Left ventricle myocardium inferior (tissue), 1 donor: ENCODE results near the gene NDST3. TPM values are rescaled to one million over a fixed set of nuclear protein-coding genes. Genes with fewer than 3 reads are reported as not detected.
A peak's percentile ranks its signal among the peaks of the same experiment; 100 is the strongest.

Source experiments
- DNase-seq: peaks from one replicate; pipeline ENCODE4 v3.0.0-alpha.2; 2020
- H3K27ac ChIP-seq: fragments of 200-600 bp; replicated peaks from 2 replicates; pipeline ENCODE4 v1.8.0; 2021
- H3K27me3 ChIP-seq: fragments of 200-600 bp; 2 replicates; pipeline ENCODE4 v1.8.0; 2021; ENCODE audit warnings: low read depth
- H3K36me3 ChIP-seq: fragments of 200-600 bp; 2 replicates; pipeline ENCODE4 v1.8.0; 2021
- H3K4me1 ChIP-seq: fragments of 200-600 bp; 2 replicates; pipeline ENCODE4 v1.8.0; 2021
- H3K4me3 ChIP-seq: fragments of 200-600 bp; 2 replicates; pipeline ENCODE4 v1.8.0; 2021; ENCODE audit warnings: mild to moderate bottlenecking, moderate library complexity
- H3K9me3 ChIP-seq: fragments of 200-600 bp; replicated peaks from 2 replicates; pipeline ENCODE4 v1.8.0; 2021
- intact Hi-C: fragments of 100-400 bp; cut with micrococcal nuclease; formaldehyde crosslinking; loops from one replicate; pipeline ENCODE4 v1.11.0; 2022
- total RNA-seq: library from RNA; stranded (reverse); fragmentation: NEBNext Ultra II Directional; extraction: Animal tissue kit (Norgen Biotek cat#: 25700); gene quantifications from one replicate; pipeline ENCODE4 v1.2.1, GENCODE V29; 2021
- TF ChIP-seq, protein P1 (sequence below): fragments of 200-600 bp; IDR thresholded peaks from 2 replicates; pipeline ENCODE4 v1.8.0; 2021; ENCODE audit warnings: antibody characterized with exemption, mild to moderate bottlenecking, borderline replicate concordance
- donor health status: DM: no; HTN: yes; CAD: no; lungs with severe emphysema.

The NDST3 gene
- total RNA-seq, 1 donor from 2014 or later, result not detected

DNA sequence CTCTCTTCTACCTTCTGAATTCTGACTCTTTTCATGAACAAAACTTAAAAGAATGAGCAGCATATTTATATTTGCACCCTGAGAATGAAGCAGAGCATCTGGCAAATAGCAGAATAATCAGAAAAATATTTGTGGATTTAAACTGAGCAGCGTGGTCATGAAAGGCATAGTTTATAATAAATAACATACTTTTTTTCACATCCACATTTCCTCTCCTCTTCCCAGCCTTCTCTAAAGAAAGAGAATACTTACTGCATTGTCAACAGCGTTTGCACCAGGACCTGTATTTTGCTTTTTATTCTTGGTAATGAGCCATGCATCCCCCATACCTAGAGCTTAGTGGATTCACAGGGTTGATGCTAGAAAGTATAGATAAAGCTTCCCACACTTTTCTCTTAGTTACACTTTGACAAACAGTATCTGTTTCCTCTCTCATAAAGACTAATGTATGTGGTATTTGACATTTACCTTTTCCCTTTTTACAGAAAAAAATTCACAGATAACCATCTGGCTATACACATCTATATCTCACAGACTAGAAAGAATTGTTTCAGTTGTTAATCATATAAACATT, 187.0 kb downstream of the NDST3 start:
- Histone ChIP-seq H3K27me3 (peaks cover 8% of the 10 kb centered on the region), H3K36me3 (no peaks in the 10 kb centered on the region), H3K4me1 (no peaks in the 10 kb centered on the region), H3K9me3 (no peaks in the 10 kb centered on the region), H3K27ac (no peak overlapping the region), H3K4me3 (no peak overlapping the region)
- DNase-seq, result no peak
- TF ChIP-seq, protein P1, sequence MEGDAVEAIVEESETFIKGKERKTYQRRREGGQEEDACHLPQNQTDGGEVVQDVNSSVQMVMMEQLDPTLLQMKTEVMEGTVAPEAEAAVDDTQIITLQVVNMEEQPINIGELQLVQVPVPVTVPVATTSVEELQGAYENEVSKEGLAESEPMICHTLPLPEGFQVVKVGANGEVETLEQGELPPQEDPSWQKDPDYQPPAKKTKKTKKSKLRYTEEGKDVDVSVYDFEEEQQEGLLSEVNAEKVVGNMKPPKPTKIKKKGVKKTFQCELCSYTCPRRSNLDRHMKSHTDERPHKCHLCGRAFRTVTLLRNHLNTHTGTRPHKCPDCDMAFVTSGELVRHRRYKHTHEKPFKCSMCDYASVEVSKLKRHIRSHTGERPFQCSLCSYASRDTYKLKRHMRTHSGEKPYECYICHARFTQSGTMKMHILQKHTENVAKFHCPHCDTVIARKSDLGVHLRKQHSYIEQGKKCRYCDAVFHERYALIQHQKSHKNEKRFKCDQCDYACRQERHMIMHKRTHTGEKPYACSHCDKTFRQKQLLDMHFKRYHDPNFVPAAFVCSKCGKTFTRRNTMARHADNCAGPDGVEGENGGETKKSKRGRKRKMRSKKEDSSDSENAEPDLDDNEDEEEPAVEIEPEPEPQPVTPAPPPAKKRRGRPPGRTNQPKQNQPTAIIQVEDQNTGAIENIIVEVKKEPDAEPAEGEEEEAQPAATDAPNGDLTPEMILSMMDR, result no peak
- intact Hi-C loops, result no loop called here

DNA sequence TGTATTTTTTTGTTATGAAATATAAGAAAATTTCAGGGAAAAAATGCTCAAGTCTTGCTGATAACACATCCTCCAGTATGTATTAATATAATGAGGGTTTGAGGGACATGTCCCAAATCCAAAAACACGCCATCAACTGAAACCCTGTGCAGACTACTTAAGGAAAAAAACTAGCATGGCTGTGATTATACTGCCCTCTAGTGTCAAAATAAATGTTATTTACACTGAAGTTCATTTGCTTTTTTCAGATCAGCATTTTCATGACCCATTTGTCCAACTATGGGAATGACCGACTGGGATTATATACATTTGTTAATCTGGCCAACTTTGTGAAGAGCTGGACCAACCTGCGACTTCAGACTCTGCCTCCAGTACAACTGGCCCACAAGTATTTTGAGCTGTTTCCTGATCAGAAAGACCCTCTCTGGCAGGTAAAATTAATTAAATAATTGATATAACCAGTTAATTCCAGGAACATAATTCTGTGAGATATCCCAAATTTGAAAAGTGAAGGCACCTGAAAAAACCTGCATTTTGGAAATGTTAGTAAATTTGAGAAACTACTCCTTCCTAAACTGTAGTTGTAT, 190.1 kb downstream of the NDST3 start:
- H3K27ac ChIP-seq, result no peak overlapping the region
- no peak overlapping the region for H3K4me3 ChIP-seq
- no peak for DNase-seq
- TF ChIP-seq, protein P1, result peak; percentile 68
- H3K9me3 ChIP-seq, result no peaks in the 10 kb centered on the region
- H3K4me1 ChIP-seq, result no peaks in the 10 kb centered on the region
- H3K36me3 ChIP-seq, result no peaks in the 10 kb centered on the region
- peaks cover 15% of the 10 kb centered on the region for H3K27me3 ChIP-seq
- intact Hi-C loops, result no loop called here

DNA sequence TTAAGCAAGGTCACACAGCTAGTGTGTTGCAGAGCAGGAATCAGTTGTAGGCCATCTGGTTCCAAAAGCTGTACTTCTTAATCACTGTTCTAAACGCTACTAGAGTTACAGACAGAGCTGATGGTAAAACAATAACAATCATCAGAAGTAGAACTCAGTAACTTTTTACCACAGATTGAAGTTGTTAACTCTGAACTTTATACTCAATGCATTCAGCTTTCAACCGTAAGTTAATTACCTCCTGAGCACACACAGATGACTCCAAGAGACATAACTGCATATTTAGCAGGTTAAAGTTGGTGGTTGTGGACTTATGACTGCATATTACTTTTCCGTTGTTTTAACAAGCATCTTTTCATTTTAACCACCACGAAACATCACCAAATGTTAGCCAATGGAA, 191.2 kb downstream of the NDST3 start:
- H3K4me3 ChIP-seq, result no peak overlapping the region
- TF ChIP-seq, protein P1, result no peak
- no peaks in the 10 kb centered on the region for H3K4me1 ChIP-seq
- no peaks in the 10 kb centered on the region for H3K9me3 ChIP-seq
- H3K36me3 ChIP-seq, result no peaks in the 10 kb centered on the region
- no peak overlapping the region for H3K27ac ChIP-seq
- peaks cover 26% of the 10 kb centered on the region for H3K27me3 ChIP-seq
- no peak for DNase-seq
- intact Hi-C loops, result no loop called here

DNA sequence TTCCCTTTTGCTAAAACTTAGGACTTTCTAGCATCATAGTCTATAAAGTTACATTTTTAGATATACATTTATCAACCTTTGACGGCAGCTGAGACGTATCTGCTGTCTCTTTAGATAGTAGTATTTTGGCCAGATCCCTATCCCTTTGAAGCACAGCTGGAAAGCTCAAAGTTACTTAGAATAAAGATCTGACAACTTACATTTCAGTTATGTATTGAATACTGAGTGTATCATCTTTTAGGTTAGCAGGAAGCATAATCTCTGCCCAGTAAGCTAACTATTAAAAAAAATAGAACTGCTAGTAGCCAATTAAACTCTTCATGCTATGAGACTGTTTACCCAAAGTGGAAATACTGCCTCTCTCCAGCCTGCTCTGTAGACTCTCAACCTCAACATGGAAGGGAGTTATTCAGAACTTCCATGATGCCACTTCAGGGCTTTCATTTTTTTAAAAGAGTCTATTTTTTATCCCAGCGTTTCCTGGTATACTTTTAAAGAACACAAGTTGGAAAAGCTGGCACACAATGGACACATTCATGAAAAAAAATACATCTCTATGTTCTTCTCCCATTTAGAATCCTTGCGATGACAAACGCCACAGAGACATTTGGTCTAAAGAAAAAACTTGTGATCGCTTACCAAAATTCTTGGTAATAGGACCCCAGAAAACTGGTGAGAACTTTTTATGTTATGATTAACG, 192.2 kb downstream of the NDST3 start:
- TF ChIP-seq, protein P1, result no peak

DNA sequence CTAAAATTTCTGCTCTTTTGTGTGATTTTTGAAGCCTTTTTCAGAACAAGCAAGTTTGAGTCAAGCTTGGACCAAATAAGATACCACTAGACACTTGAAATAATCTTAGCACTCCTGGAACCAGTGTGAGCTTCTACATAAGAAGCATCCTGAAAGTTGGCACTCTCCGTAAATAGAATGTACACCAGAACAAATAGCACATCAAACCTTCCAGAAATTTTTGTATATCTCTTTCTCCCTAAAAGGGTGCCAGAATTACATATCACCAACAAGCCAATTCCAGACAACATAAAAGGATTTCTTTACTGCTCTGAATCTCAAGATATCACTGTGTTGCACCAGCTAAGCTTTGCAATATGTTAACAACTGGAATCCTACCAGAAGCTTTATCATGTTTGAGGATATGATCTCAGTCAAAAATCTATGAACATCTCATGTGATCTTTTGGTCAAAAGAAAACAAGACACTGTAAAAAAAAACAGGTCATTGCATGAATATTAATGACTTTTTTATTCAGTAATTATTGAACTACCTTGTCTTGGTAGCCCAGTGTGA, 201.4 kb downstream of the NDST3 start:
- Histone ChIP-seq H3K36me3 (no peaks in the 10 kb centered on the region), H3K27me3 (peaks cover 17% of the 10 kb centered on the region), H3K4me1 (no peaks in the 10 kb centered on the region), H3K9me3 (no peaks in the 10 kb centered on the region), H3K4me3 (no peak overlapping the region), H3K27ac (no peak overlapping the region)
- TF ChIP-seq, protein P1, result no peak
- intact Hi-C loops, result no loop called here
- DNase-seq, result no peak

More for the DNA sequence above, 192.2 kb downstream of the NDST3 start:
- no peak for DNase-seq
- no peaks in the 10 kb centered on the region for H3K4me1 ChIP-seq
- no peak overlapping the region for H3K4me3 ChIP-seq
- no peaks in the 10 kb centered on the region for H3K36me3 ChIP-seq
- no peaks in the 10 kb centered on the region for H3K9me3 ChIP-seq
- H3K27ac ChIP-seq, result no peak overlapping the region
- intact Hi-C loops, result no loop called here
- peaks cover 31% of the 10 kb centered on the region for H3K27me3 ChIP-seq
